ENCODE data around the gene NKIRAS2.

Gene NKIRAS2

DNA sequence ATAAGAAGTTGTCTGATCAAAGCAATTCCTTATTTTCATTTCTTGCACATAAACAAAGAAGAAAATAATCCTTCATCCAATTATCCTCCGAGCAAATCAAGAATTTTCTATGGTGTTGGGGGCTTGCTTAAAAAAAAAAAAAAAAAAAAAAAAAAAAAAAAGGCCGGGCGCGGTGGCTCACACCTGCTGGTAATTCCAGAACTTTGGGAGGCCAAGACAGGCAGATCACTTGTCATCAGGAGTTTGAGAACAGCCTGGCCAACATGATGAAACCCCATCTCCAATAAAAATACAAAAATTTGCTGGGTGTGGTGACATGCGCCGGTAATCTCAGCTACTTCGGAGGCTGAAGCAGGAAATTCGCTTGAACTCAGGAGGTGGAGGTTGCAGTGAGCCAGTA, 34.0 kb upstream of the NKIRAS2 start:
- no peak for TF ChIP-seq ZNF274 (IDR thresholded peaks at IDR 0.05; ENCODE audit: low read depth, low read length)
- no peak for TF ChIP-seq SUZ12 (IDR thresholded peaks at IDR 0.05; ENCODE audit: extremely low read depth, insufficient read depth, insufficient read length)
- TF ChIP-seq YY1 (IDR thresholded peaks at IDR 0.05; ENCODE audit: insufficient read depth, insufficient read length) = no peak
- Histone ChIP-seq H3K4me1 (ENCODE audit: insufficient read depth, insufficient read length) (no peaks in the 10 kb centered on the region), H3K27me3 (ENCODE audit: insufficient read depth, insufficient read length) (no peaks in the 10 kb centered on the region), H3K9ac (ENCODE audit: insufficient read length, low read depth) (no peak overlapping the region), H3K9me3 (ENCODE audit: insufficient read depth, low read length) (no peaks in the 10 kb centered on the region), H3K36me3 (ENCODE audit: insufficient read depth, insufficient read length, low read length) (peaks cover 97% of the 10 kb centered on the region), H3K4me3 (ENCODE audit: insufficient read length, low read depth) (no peak overlapping the region)
- no peak for DNase-seq (ENCODE audit: low read depth, low spot score)

DNA sequence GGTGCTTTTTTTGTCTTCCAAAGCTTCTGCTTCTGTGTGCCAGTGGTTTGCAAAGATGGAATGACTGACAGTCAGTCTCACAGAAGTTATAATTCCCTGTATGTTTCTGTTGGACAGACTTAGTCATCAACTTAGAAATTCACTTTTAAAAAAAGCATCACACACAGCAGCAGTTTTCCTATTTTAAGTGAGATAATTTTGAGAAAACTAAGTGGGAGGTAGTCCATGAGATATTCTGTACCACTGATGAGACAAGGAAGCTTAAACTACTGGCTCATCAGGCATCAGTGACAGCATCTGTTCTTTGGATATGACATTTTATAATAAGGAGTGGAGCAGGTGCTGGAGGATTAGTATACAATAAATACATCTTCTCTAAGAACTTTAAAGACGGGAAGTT, 33.3 kb upstream of the NKIRAS2 start:
- DNase-seq (ENCODE audit: low read depth, low spot score) = no peak
- Histone ChIP-seq H3K9me3 (ENCODE audit: insufficient read depth, low read length) (no peaks in the 10 kb centered on the region), H3K9ac (ENCODE audit: insufficient read length, low read depth) (no peak overlapping the region), H3K4me1 (ENCODE audit: insufficient read depth, insufficient read length) (no peaks in the 10 kb centered on the region), H3K36me3 (ENCODE audit: insufficient read depth, insufficient read length, low read length) (peaks cover 97% of the 10 kb centered on the region), H3K4me3 (ENCODE audit: insufficient read length, low read depth) (no peak overlapping the region), H3K27me3 (ENCODE audit: insufficient read depth, insufficient read length) (no peaks in the 10 kb centered on the region)
- TF ChIP-seq YY1 (IDR thresholded peaks at IDR 0.05; ENCODE audit: insufficient read depth, insufficient read length) = no peak
- no peak for TF ChIP-seq ZNF274 (IDR thresholded peaks at IDR 0.05; ENCODE audit: low read depth, low read length)
- no peak for TF ChIP-seq SUZ12 (IDR thresholded peaks at IDR 0.05; ENCODE audit: extremely low read depth, insufficient read depth, insufficient read length)

DNA sequence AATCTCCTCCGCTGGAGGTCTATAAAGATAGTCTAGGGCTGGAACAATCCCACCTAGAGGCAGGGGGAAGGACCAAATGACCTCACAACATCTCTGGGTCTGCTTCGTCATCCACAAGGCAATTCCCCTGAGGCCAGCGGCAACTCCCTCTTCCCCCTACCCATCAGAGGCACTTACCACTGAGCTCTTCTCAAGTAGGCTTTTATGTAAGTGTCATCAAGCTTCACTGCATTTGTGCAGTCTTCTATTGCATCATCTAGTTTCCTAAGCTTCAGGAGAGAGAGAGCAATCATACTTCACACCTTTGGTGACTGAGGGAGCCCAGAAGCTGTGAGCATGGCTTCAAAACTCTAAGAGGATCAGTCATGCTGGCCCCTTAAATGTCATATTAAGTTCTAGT, 32.2 kb upstream of the NKIRAS2 start:
- Histone ChIP-seq H3K4me3 (ENCODE audit: insufficient read length, low read depth) (no peak overlapping the region), H3K4me1 (ENCODE audit: insufficient read depth, insufficient read length) (no peaks in the 10 kb centered on the region), H3K9ac (ENCODE audit: insufficient read length, low read depth) (no peak overlapping the region), H3K27me3 (ENCODE audit: insufficient read depth, insufficient read length) (no peaks in the 10 kb centered on the region), H3K36me3 (ENCODE audit: insufficient read depth, insufficient read length, low read length) (peaks cover 96% of the 10 kb centered on the region), H3K9me3 (ENCODE audit: insufficient read depth, low read length) (no peaks in the 10 kb centered on the region)
- TF ChIP-seq SUZ12 (IDR thresholded peaks at IDR 0.05; ENCODE audit: extremely low read depth, insufficient read depth, insufficient read length) (no peak), YY1 (IDR thresholded peaks at IDR 0.05; ENCODE audit: insufficient read depth, insufficient read length) (no peak), ZNF274 (IDR thresholded peaks at IDR 0.05; ENCODE audit: low read depth, low read length) (no peak)
- DNase-seq (ENCODE audit: low read depth, low spot score) = no peak

DNA sequence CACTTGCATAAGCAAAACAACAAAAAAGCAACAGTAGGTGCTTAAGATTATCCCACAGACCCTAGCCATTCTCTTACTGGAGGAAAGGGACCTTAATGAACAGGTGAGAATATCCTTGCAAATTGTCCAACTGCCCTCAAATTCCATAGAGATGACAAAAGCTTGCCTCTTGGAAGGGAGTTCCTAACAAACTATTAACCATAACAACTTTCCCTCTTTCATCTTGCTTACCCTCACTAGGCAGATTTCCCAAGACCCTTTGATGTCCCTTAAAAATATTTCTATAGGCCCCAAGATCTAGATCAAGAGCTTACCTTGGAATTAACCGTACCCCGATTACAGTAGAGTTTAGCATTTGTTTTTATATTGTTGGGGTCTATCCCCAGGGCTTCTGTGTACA, 31.5 kb upstream of the NKIRAS2 start:
- H3K4me3 ChIP-seq (ENCODE audit: insufficient read length, low read depth) = no peak overlapping the region
- TF ChIP-seq YY1 (IDR thresholded peaks at IDR 0.05; ENCODE audit: insufficient read depth, insufficient read length) = no peak
- no peak for TF ChIP-seq SUZ12 (IDR thresholded peaks at IDR 0.05; ENCODE audit: extremely low read depth, insufficient read depth, insufficient read length)
- no peak for TF ChIP-seq ZNF274 (IDR thresholded peaks at IDR 0.05; ENCODE audit: low read depth, low read length)
- H3K4me1 ChIP-seq (ENCODE audit: insufficient read depth, insufficient read length) = no peaks in the 10 kb centered on the region
- no peaks in the 10 kb centered on the region for H3K9me3 ChIP-seq (ENCODE audit: insufficient read depth, low read length)
- H3K36me3 ChIP-seq (ENCODE audit: insufficient read depth, insufficient read length, low read length) = peaks cover 94% of the 10 kb centered on the region
- H3K9ac ChIP-seq (ENCODE audit: insufficient read length, low read depth) = no peak overlapping the region
- DNase-seq (ENCODE audit: low read depth, low spot score) = no peak
- no peaks in the 10 kb centered on the region for H3K27me3 ChIP-seq (ENCODE audit: insufficient read depth, insufficient read length)

DNA sequence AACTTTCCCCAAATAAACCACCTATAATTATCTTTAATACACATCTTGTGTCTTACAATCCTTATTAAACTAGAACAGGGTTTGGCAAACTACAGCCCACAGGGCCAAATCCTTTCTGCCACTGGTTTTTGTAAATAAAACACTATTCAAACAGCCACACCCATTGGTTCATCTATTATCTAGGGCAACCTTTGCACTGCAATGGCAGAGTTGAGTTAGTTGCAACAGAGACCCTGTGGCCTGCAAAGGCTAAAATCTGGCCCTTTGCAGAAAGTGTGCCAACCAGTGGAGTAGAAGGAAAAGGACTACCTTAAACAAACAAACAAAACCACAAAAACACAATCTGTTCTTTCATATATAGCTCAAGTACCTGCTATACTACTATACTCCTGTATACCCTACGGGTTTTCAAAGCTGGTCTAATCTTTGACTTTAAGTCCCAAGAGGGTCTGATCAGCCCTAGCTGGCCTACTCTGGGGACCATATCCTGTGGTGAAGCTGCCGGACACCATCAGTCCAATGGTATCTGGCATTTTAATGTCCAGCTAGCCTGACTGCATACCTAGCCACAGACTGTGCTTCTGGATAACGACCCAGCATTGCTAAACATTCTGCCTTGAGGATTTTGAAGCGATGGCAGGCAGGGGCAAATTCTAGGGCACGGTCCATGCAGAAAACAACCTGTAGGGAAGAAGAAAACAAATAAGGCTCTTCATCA, 30.0 kb upstream of the NKIRAS2 start:
- Histone ChIP-seq H3K36me3 (ENCODE audit: insufficient read depth, insufficient read length, low read length) (peaks cover 92% of the 10 kb centered on the region), H3K27me3 (ENCODE audit: insufficient read depth, insufficient read length) (no peaks in the 10 kb centered on the region), H3K4me1 (ENCODE audit: insufficient read depth, insufficient read length) (no peaks in the 10 kb centered on the region), H3K4me3 (ENCODE audit: insufficient read length, low read depth) (no peak overlapping the region), H3K9me3 (ENCODE audit: insufficient read depth, low read length) (no peaks in the 10 kb centered on the region), H3K9ac (ENCODE audit: insufficient read length, low read depth) (no peak overlapping the region)
- TF ChIP-seq ZNF274 (IDR thresholded peaks at IDR 0.05; ENCODE audit: low read depth, low read length) (no peak), SUZ12 (IDR thresholded peaks at IDR 0.05; ENCODE audit: extremely low read depth, insufficient read depth, insufficient read length) (no peak), YY1 (IDR thresholded peaks at IDR 0.05; ENCODE audit: insufficient read depth, insufficient read length) (no peak)
- DNase-seq (ENCODE audit: low read depth, low spot score) = no peak

- Histone ChIP-seq H3K4me3 (ENCODE audit: insufficient read length, low read depth) (no peak overlapping the region), H3K9me3 (ENCODE audit: insufficient read depth, low read length) (no peaks in the 10 kb centered on the region), H3K4me1 (ENCODE audit: insufficient read depth, insufficient read length) (no peaks in the 10 kb centered on the region), H3K9ac (ENCODE audit: insufficient read length, low read depth) (no peak overlapping the region), H3K36me3 (ENCODE audit: insufficient read depth, insufficient read length, low read length) (peaks cover 92% of the 10 kb centered on the region), H3K27me3 (ENCODE audit: insufficient read depth, insufficient read length) (no peaks in the 10 kb centered on the region)
- no peak for TF ChIP-seq YY1 (IDR thresholded peaks at IDR 0.05; ENCODE audit: insufficient read depth, insufficient read length)
- no peak for TF ChIP-seq SUZ12 (IDR thresholded peaks at IDR 0.05; ENCODE audit: extremely low read depth, insufficient read depth, insufficient read length)
- no peak for TF ChIP-seq ZNF274 (IDR thresholded peaks at IDR 0.05; ENCODE audit: low read depth, low read length)
- DNase-seq (ENCODE audit: low read depth, low spot score) = no peak
Observed at GRCh38 chr17:41992576-41992975, 27.3 kb upstream of the NKIRAS2 start.

- Histone ChIP-seq H3K36me3 (ENCODE audit: insufficient read depth, insufficient read length, low read length) (peaks cover 86% of the 10 kb centered on the region), H3K9ac (ENCODE audit: insufficient read length, low read depth) (no peak overlapping the region), H3K9me3 (ENCODE audit: insufficient read depth, low read length) (no peaks in the 10 kb centered on the region), H3K4me1 (ENCODE audit: insufficient read depth, insufficient read length) (no peaks in the 10 kb centered on the region), H3K27me3 (ENCODE audit: insufficient read depth, insufficient read length) (no peaks in the 10 kb centered on the region), H3K4me3 (ENCODE audit: insufficient read length, low read depth) (no peak overlapping the region)
- TF ChIP-seq SUZ12 (IDR thresholded peaks at IDR 0.05; ENCODE audit: extremely low read depth, insufficient read depth, insufficient read length) (no peak), YY1 (IDR thresholded peaks at IDR 0.05; ENCODE audit: insufficient read depth, insufficient read length) (no peak), ZNF274 (IDR thresholded peaks at IDR 0.05; ENCODE audit: low read depth, low read length) (no peak)
- no peak for DNase-seq (ENCODE audit: low read depth, low spot score)
Observed at GRCh38 chr17:41996855-41997164, 23.1 kb upstream of the NKIRAS2 start.

Data from NT2/D1 (cell line).